ENCODE data around the gene GLT8D2. TPM values are rescaled to one million over a fixed set of nuclear protein-coding genes. Genes with fewer than 3 reads are reported as not detected.

The GLT8D2 gene, protein sequence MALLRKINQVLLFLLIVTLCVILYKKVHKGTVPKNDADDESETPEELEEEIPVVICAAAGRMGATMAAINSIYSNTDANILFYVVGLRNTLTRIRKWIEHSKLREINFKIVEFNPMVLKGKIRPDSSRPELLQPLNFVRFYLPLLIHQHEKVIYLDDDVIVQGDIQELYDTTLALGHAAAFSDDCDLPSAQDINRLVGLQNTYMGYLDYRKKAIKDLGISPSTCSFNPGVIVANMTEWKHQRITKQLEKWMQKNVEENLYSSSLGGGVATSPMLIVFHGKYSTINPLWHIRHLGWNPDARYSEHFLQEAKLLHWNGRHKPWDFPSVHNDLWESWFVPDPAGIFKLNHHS
- total RNA-seq (not detected), polyA plus RNA-seq (under 1 TPM in 1 of 2 donors, not detected in 1; 0.15 TPM)

DNA sequence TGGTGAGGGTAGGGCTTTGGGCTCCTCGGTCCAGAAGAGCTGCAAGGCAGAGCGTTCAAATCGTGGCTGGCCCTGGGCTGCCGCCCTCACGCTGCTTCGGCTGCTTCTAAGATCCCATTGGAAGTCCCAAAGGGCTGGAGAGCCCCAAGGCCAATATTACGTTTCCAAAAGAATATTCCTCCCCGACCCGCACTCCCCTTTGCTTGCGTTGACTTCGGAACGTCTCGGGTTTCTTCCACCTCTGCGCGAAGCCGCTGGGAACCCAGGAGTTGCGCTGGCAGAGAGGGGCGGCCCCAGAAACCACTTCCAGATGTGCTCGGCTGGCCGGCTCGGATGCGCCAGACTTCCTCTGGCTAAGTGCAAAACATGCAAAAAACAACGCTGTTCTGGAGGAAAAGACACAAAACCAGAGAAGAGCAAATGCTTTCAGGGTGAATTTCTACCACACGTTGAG, at the start of gene GLT8D2:
GLT8D2 (minus strand) TSS at position 285 of the 454 bp plus-strand sequence. CDS start 30,539 bp downstream, outside the sequence.
- H3K27me3 ChIP-seq (ENCODE audit: insufficient read depth, low read length), result peaks cover 16% of the 10 kb centered on the region
- ChIA-PET CTCF (ENCODE audit: partially characterized antibody) (interaction anchor here (1.6 kb wide), 1 partner anchor 59 kb away, joined by 4 read pairs; no protein-coding TSS in a partner anchor), POLR2A (ENCODE audit: partially characterized antibody) (no interaction called here)
- peaks cover 8% of the 10 kb centered on the region for H3K4me1 ChIP-seq (ENCODE audit: insufficient read depth, low read length)
- intact Hi-C loops (cut with micrococcal nuclease), result loop anchor here (10.0 kb wide), 1 partner anchor 305 kb away; no protein-coding TSS in a partner anchor
- Mint-ChIP-seq H3K4me1 (peaks cover 4 to 9% (median 7%) of the 10 kb centered on the region in 4 donors), H3K9me3 (no peaks in the 10 kb centered on the region), H3K27me3 (peaks cover 21 to 30% of the 10 kb centered on the region in 2 donors), H3K4me3 (peak within 1 kb of the TSS in 7 of 8 donors; percentile 20 to 73 (median 44)), H3K27ac (no peak within 1 kb of the TSS), H3K36me3 (no peaks in the 10 kb centered on the region)
- H3K4me3 ChIP-seq (ENCODE audit: low read length in 2 of 2), result no peak within 1 kb of the TSS
- no peak within 1 kb of the TSS for H3K27ac ChIP-seq (ENCODE audit: low read depth, low read length)
- DNase-seq, result no peak
- no peaks in the 10 kb centered on the region for H3K36me3 ChIP-seq (ENCODE audit: insufficient read depth, low read length)
- no peaks in the 10 kb centered on the region for H3K9me3 ChIP-seq (ENCODE audit: control insufficient read depth in 1 of 2, low read length in 2 of 2)

DNA sequence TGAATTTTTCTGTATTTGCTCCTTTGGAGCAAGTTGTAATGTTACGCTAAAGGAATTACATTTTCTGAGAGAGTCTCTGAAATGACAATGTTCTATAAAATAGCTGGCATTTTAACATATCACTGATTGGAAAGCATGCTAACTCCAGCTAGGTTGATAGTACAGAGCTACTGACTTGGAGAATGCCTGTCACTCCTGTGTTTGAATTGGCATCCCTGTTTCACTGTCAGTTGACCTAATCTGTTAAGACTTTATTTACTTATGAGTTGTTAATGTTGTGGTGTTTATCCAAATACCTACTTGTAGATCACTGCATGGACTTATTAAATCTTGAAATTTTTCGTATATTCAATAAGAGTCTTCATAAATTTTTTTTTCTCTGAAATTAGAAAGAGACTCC, 48.0 kb upstream of the GLT8D2 start:
- Mint-ChIP-seq H3K27ac (no peak overlapping the region), H3K36me3 (peaks cover 42 to 61% of the 10 kb centered on the region in 2 donors), H3K9me3 (no peaks in the 10 kb centered on the region), H3K27me3 (no peaks in the 10 kb centered on the region), H3K4me1 (peaks cover 0 to 7% (median 5%) of the 10 kb centered on the region in 4 donors), H3K4me3 (no peak overlapping the region)
- CTCF ChIA-PET (ENCODE audit: partially characterized antibody), result interaction anchor here (1.0 to 6.8 kb wide), 2 partner anchors 11 to 40 kb away, joined by 5 to 51 read pairs; no protein-coding TSS in a partner anchor
- H3K4me1 ChIP-seq (ENCODE audit: insufficient read depth, low read length), result no peaks in the 10 kb centered on the region
- no peaks in the 10 kb centered on the region for H3K27me3 ChIP-seq (ENCODE audit: insufficient read depth, low read length)
- H3K9me3 ChIP-seq (ENCODE audit: control insufficient read depth in 1 of 2, low read length in 2 of 2), result no peaks in the 10 kb centered on the region
- DNase-seq, result no peak
- no peak overlapping the region for H3K27ac ChIP-seq (ENCODE audit: low read depth, low read length)
- H3K4me3 ChIP-seq (ENCODE audit: low read length in 2 of 2), result no peak overlapping the region
- POLR2A ChIA-PET (ENCODE audit: partially characterized antibody), result no interaction called here
- H3K36me3 ChIP-seq (ENCODE audit: insufficient read depth, low read length), result peaks cover 14% of the 10 kb centered on the region
- intact Hi-C loops (cut with micrococcal nuclease), result no loop called here

DNA sequence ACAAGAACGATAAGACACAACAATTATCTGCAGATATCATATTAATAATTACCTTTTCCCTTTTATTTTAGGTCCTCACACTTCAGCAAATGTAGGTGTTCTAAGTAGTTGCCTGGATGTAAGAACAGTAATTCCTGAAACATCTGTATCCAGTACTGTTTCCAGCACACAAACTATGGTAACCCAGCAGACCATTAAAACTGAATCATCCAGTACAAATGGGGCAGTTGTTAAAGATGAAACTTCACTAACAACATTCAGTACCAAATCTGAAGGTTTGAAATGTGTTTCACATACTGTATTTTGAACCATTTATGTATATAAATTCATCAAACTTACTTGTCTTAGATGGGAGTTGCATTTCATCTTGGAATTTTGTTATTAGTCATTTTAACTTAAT, 45.3 kb upstream of the GLT8D2 start:
- peaks cover 55 to 65% of the 10 kb centered on the region in 2 donors for H3K36me3 Mint-ChIP-seq
- no peak for DNase-seq
- H3K27me3 Mint-ChIP-seq, result no peaks in the 10 kb centered on the region
- no peak overlapping the region for H3K27ac ChIP-seq (ENCODE audit: low read depth, low read length)
- no peaks in the 10 kb centered on the region for H3K9me3 ChIP-seq (ENCODE audit: control insufficient read depth in 1 of 2, low read length in 2 of 2)
- no peaks in the 10 kb centered on the region for H3K4me1 ChIP-seq (ENCODE audit: insufficient read depth, low read length)
- H3K4me3 Mint-ChIP-seq, result no peak overlapping the region
- no peaks in the 10 kb centered on the region for H3K27me3 ChIP-seq (ENCODE audit: insufficient read depth, low read length)
- peak overlapping the region in 2 of 7 donors; percentile 32 to 36 for H3K27ac Mint-ChIP-seq
- POLR2A ChIA-PET (ENCODE audit: partially characterized antibody), result no interaction called here
- H3K36me3 ChIP-seq (ENCODE audit: insufficient read depth, low read length), result peaks cover 12% of the 10 kb centered on the region
- no peaks in the 10 kb centered on the region for H3K9me3 Mint-ChIP-seq
- H3K4me1 Mint-ChIP-seq, result peaks cover 0 to 7% (median 4%) of the 10 kb centered on the region in 4 donors
- CTCF ChIA-PET (ENCODE audit: partially characterized antibody), result interaction anchor here (6.8 kb wide), 1 partner anchor 14 kb away, joined by 51 read pairs; no protein-coding TSS in a partner anchor
- no peak overlapping the region for H3K4me3 ChIP-seq (ENCODE audit: low read length in 2 of 2)
- intact Hi-C loops (cut with micrococcal nuclease), result no loop called here

DNA sequence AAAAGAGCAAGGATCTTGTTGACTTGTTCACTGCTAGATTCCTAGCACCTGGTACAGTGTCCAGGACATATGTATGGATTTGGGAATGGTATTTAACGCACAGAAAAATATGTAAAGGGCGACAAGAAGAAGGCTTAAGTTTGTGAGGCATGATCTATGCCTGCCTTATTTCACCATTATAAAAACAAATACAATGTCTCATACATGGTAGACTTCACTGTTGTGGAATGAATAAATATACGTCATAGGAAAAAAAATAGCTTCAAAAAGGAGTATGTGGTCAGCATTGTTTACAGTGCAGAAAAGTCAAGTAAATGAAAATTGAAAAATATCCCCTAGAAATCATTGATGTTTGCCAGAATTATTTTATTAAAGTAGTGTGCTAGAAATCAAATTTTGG, 44.3 kb upstream of the GLT8D2 start:
- intact Hi-C loops (cut with micrococcal nuclease), result no loop called here
- Mint-ChIP-seq H3K4me3 (no peak overlapping the region), H3K4me1 (peaks cover 0 to 7% (median 4%) of the 10 kb centered on the region in 4 donors), H3K27me3 (no peaks in the 10 kb centered on the region), H3K9me3 (no peaks in the 10 kb centered on the region), H3K27ac (peak overlapping the region in 3 of 7 donors; percentile 1 to 48 (median 15)), H3K36me3 (peaks cover 62 to 73% of the 10 kb centered on the region in 2 donors)
- ChIA-PET CTCF (ENCODE audit: partially characterized antibody) (no interaction called here), POLR2A (ENCODE audit: partially characterized antibody) (no interaction called here)
- H3K4me1 ChIP-seq (ENCODE audit: insufficient read depth, low read length), result no peaks in the 10 kb centered on the region
- no peak overlapping the region for H3K4me3 ChIP-seq (ENCODE audit: low read length in 2 of 2)
- no peak for DNase-seq
- H3K9me3 ChIP-seq (ENCODE audit: control insufficient read depth in 1 of 2, low read length in 2 of 2), result no peaks in the 10 kb centered on the region
- peaks cover 8% of the 10 kb centered on the region for H3K36me3 ChIP-seq (ENCODE audit: insufficient read depth, low read length)
- H3K27me3 ChIP-seq (ENCODE audit: insufficient read depth, low read length), result no peaks in the 10 kb centered on the region
- H3K27ac ChIP-seq (ENCODE audit: low read depth, low read length), result no peak overlapping the region

DNA sequence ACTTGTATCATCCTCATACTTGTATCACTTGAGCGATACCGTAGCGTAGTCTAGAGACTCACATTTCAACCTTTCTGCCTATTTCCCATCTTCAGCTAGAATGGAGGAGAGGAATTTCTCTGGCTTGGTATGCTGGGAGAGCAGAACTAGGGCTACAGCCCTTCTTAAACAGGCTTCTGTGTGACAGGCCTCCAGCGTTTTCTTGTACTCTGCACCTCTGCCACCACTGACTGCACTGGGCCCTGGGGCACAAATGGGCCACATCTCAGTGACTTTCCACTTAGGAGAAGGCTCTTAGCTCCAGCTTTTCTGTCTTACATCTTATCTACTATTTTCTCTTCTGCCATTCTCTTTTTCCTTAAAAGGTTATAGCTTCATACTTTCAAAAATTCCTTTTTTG, 41.1 kb upstream of the GLT8D2 start:
- intact Hi-C loops (cut with micrococcal nuclease), result no loop called here
- Histone ChIP-seq H3K4me1 (ENCODE audit: insufficient read depth, low read length) (no peaks in the 10 kb centered on the region), H3K27me3 (ENCODE audit: insufficient read depth, low read length) (no peaks in the 10 kb centered on the region), H3K36me3 (ENCODE audit: insufficient read depth, low read length) (peaks cover 17% of the 10 kb centered on the region), H3K9me3 (ENCODE audit: control insufficient read depth in 1 of 2, low read length in 2 of 2) (no peaks in the 10 kb centered on the region), H3K27ac (ENCODE audit: low read depth, low read length) (no peak overlapping the region), H3K4me3 (ENCODE audit: low read length in 2 of 2) (no peak overlapping the region)
- no peaks in the 10 kb centered on the region for H3K27me3 Mint-ChIP-seq
- DNase-seq, result no peak
- H3K4me1 Mint-ChIP-seq, result peaks cover 0 to 7% (median 4%) of the 10 kb centered on the region in 4 donors
- ChIA-PET CTCF (ENCODE audit: partially characterized antibody) (interaction anchor here (3.3 kb wide), 1 partner anchor 17 kb away, joined by 23 read pairs; no protein-coding TSS in a partner anchor), POLR2A (ENCODE audit: partially characterized antibody) (no interaction called here)
- no peak overlapping the region for H3K4me3 Mint-ChIP-seq
- peaks cover 61 to 62% of the 10 kb centered on the region in 2 donors for H3K36me3 Mint-ChIP-seq
- no peaks in the 10 kb centered on the region for H3K9me3 Mint-ChIP-seq
- peak overlapping the region in 1 of 7 donors; percentile 27 for H3K27ac Mint-ChIP-seq

DNA sequence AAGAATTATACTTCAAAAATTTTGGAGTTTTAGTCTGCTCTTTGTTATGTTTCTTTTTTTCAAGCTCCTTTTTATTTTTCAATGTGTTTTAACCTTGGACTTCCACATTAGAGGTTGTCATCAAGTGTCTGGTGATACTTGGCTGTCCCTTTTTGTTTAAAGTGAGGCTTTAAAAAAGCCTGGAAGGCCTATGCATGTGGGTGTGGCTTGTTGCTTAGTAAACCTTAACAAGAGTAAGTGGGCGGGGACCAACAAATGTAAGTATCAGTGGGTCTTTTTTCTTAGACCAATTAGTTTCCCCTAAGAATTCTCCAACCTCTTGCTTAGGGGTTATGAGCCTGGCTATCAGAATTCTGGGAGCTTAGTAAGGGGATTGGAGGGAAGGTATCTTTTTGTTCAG, 40.7 kb upstream of the GLT8D2 start:
- Mint-ChIP-seq H3K4me3 (no peak overlapping the region), H3K4me1 (peaks cover 0 to 7% (median 4%) of the 10 kb centered on the region in 4 donors), H3K27me3 (no peaks in the 10 kb centered on the region), H3K36me3 (peaks cover 62 to 64% of the 10 kb centered on the region in 2 donors), H3K9me3 (no peaks in the 10 kb centered on the region), H3K27ac (peak overlapping the region in 1 of 7 donors; percentile 27)
- ChIA-PET POLR2A (ENCODE audit: partially characterized antibody) (no interaction called here), CTCF (ENCODE audit: partially characterized antibody) (interaction anchor here (3.3 kb wide), 1 partner anchor 18 kb away, joined by 23 read pairs; no protein-coding TSS in a partner anchor)
- Histone ChIP-seq H3K36me3 (ENCODE audit: insufficient read depth, low read length) (peaks cover 22% of the 10 kb centered on the region), H3K27ac (ENCODE audit: low read depth, low read length) (no peak overlapping the region), H3K27me3 (ENCODE audit: insufficient read depth, low read length) (no peaks in the 10 kb centered on the region), H3K9me3 (ENCODE audit: control insufficient read depth in 1 of 2, low read length in 2 of 2) (no peaks in the 10 kb centered on the region), H3K4me1 (ENCODE audit: insufficient read depth, low read length) (no peaks in the 10 kb centered on the region), H3K4me3 (ENCODE audit: low read length in 2 of 2) (no peak overlapping the region)
- no peak for DNase-seq
- intact Hi-C loops (cut with micrococcal nuclease), result no loop called here

DNA sequence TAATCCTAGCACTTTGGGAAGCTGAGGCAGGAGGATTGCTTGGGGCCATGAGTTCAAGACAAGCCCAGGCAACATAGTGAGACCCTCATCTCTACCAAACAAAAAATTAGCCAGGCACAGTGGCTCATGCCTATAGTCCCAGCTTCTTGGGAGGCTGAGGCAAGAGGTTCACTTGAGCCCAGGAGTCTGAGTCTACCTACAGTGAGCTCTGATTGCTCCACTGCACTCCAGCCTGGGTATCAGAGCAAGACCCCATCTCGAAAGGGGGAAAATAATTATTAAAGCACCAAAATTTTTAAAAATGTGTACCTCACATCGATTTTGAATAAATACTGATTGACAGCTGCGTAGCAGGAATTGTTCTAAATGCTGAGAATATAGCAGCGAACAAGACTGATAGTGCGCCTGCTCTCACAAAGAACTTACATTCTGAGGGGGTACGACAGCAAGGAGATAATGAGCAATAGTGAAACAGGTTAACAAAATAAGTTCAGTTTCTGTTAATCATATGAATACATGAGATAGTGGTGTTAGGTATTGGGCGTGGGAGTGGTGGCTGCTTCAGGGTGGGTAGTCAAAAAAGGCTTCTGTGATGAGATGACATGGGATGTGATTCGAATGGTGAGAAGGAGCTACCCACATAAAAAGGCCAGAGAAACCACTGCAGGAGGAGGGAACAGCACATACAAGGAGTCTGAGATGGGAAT, 33.9 kb upstream of the GLT8D2 start:
- CTCF ChIA-PET (ENCODE audit: partially characterized antibody), result interaction anchor here (1.9 kb wide), 1 partner anchor 25 kb away, joined by 5 read pairs; no protein-coding TSS in a partner anchor
- intact Hi-C loops (cut with micrococcal nuclease), result no loop called here
- Histone ChIP-seq H3K36me3 (ENCODE audit: insufficient read depth, low read length) (peaks cover 40% of the 10 kb centered on the region), H3K9me3 (ENCODE audit: control insufficient read depth in 1 of 2, low read length in 2 of 2) (no peaks in the 10 kb centered on the region), H3K27me3 (ENCODE audit: insufficient read depth, low read length) (no peaks in the 10 kb centered on the region), H3K27ac (ENCODE audit: low read depth, low read length) (no peak overlapping the region), H3K4me1 (ENCODE audit: insufficient read depth, low read length) (no peaks in the 10 kb centered on the region), H3K4me3 (ENCODE audit: low read length in 2 of 2) (no peak overlapping the region)
- POLR2A ChIA-PET (ENCODE audit: partially characterized antibody), result no interaction called here
- Mint-ChIP-seq H3K27ac (peak overlapping the region in 4 of 7 donors; percentile 29 to 69 (median 52)), H3K27me3 (no peaks in the 10 kb centered on the region), H3K4me3 (no peak overlapping the region), H3K36me3 (peaks cover 40 to 56% of the 10 kb centered on the region in 2 donors), H3K4me1 (peaks cover under 1 to 16% (median 3%) of the 10 kb centered on the region in 4 donors), H3K9me3 (no peaks in the 10 kb centered on the region)
- DNase-seq, result no peak
